Activated naive CD8-positive, alpha-beta T cell treated with anti-CD3 and anti-CD28 coated beads for 36 hours (primary cell): ENCODE data around the gene NTM. TPM values are rescaled to one million over a fixed set of nuclear protein-coding genes. Genes with fewer than 3 reads are reported as not detected.

Experiments used
- DNase-seq: peaks from one replicate; pipeline ENCODE4 v3.0.0; 2021
- H3K27ac Mint-ChIP-seq: one replicate; pipeline ENCODE4 v1.8.0; 2022; ENCODE audit warnings: mild to moderate bottlenecking, moderate library complexity, mixed read lengths
- H3K27me3 Mint-ChIP-seq: one replicate; pipeline ENCODE4 v1.8.0; 2022; ENCODE audit warnings: mild to moderate bottlenecking, mixed read lengths
- H3K36me3 Mint-ChIP-seq: one replicate; pipeline ENCODE4 v1.8.0; 2021; ENCODE audit warnings: mild to moderate bottlenecking, mixed read lengths
- H3K4me1 Mint-ChIP-seq: one replicate; pipeline ENCODE4 v1.8.0; 2021; ENCODE audit warnings: mixed read lengths
- H3K4me3 Mint-ChIP-seq: one replicate; pipeline ENCODE4 v1.8.0; 2022; ENCODE audit warnings: mild to moderate bottlenecking, moderate library complexity, mixed read lengths
- H3K9me3 Mint-ChIP-seq: one replicate; pipeline ENCODE4 v1.8.0; 2022; ENCODE audit warnings: mixed read lengths
- total RNA-seq, 2 experiments: library from RNA; stranded (reverse); gene quantifications; one replicate each; pipeline ENCODE4 v1.2.3, GENCODE V29; 2021

Gene NTM
- total RNA-seq, 2 experiments from 2014 or later = not detected

DNA sequence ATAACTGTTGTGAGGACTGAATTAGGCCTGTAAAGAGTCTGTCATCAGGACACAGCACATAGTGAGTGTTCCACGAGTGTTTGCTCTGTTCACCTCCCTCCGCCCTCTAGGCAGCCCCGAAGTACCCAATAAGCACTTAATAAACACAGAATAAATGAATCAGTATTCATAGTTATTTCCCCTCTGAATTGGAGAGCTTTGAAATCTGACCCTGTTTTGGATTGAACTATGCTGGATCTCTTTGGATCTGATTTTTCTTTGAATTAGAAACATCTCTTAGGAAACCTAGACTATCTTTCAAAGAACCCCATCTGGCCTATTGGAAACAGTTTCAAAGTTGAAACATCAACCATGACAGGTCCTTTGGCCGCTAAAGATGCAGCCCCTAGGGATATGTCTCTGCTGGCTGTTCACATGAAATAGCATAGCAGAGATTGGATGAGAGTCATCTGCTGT, 615.5 kb downstream of the NTM start:
- H3K9me3 Mint-ChIP-seq = peaks cover 4% of the 10 kb centered on the region
- H3K36me3 Mint-ChIP-seq = no peaks in the 10 kb centered on the region
- H3K27me3 Mint-ChIP-seq = no peaks in the 10 kb centered on the region
- DNase-seq = no peak
- H3K27ac Mint-ChIP-seq = no peak overlapping the region
- no peak overlapping the region for H3K4me3 Mint-ChIP-seq
- no peaks in the 10 kb centered on the region for H3K4me1 Mint-ChIP-seq

DNA sequence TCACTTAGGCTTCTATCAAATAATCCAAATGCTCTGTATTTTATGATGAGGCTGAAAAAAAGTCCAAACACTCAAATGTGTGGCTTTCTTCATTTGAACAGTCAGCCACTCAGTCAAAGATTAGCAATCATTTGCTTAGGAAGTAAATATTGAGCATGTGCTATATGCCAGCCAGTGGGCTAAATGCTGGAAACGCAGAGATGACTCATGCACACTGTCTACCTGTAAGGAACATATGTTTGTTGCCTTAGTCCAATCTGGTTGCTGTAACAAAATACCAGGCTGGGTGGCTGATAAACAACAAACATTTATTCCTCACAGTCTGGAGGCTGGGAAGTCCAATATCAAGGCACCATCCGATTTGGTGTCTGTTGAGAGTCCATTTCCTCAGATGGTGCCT, 617.3 kb downstream of the NTM start:
- Mint-ChIP-seq H3K4me3 (no peak overlapping the region), H3K9me3 (peaks cover 4% of the 10 kb centered on the region), H3K27ac (no peak overlapping the region), H3K4me1 (no peaks in the 10 kb centered on the region), H3K27me3 (no peaks in the 10 kb centered on the region), H3K36me3 (no peaks in the 10 kb centered on the region)
- DNase-seq = no peak

DNA sequence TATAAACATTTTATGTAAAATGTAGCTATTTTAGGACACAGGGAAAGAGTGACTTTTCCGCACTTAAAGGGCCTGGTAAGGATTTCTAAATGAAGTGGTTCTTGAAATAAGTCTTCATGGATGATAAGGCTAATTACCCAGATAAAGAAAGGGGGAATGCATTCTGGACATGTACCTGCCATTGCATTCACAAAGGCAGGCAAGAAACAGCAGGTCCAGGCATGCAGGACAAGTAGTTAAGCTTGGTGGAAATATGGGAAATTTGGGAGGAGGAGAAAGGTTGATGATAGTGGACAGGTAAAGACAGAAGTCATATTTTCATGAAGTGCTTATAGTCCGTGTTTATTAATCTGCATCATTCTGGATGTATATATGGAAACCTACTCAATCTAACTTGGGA, 621.2 kb downstream of the NTM start:
- H3K27me3 Mint-ChIP-seq = no peaks in the 10 kb centered on the region
- no peaks in the 10 kb centered on the region for H3K4me1 Mint-ChIP-seq
- H3K4me3 Mint-ChIP-seq = no peak overlapping the region
- H3K36me3 Mint-ChIP-seq = no peaks in the 10 kb centered on the region
- no peak for DNase-seq
- no peak overlapping the region for H3K27ac Mint-ChIP-seq
- peaks cover 3% of the 10 kb centered on the region for H3K9me3 Mint-ChIP-seq

DNA sequence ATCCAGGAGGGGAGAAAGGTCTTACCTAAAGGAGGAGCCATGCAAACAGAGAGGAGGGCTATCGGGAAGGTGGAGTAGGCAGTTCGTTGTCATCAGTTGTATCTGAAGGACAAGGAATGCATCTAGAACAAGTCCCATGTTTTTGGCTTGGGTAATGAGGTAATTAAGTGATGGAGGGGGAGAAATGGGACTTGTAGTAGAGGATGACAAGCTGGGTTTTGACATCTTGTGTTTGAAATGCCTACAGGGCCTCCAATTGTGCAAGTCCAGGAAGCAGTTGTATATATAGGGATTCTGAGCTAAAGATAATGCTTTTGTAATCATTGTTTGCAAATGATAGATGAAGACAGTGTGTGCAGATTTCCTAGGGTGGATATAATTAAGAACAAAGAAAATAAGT, 622.8 kb downstream of the NTM start:
- no peak for DNase-seq
- H3K36me3 Mint-ChIP-seq = no peaks in the 10 kb centered on the region
- no peaks in the 10 kb centered on the region for H3K27me3 Mint-ChIP-seq
- no peaks in the 10 kb centered on the region for H3K4me1 Mint-ChIP-seq
- H3K4me3 Mint-ChIP-seq = no peak overlapping the region
- H3K9me3 Mint-ChIP-seq = peaks cover 9% of the 10 kb centered on the region
- no peak overlapping the region for H3K27ac Mint-ChIP-seq

DNA sequence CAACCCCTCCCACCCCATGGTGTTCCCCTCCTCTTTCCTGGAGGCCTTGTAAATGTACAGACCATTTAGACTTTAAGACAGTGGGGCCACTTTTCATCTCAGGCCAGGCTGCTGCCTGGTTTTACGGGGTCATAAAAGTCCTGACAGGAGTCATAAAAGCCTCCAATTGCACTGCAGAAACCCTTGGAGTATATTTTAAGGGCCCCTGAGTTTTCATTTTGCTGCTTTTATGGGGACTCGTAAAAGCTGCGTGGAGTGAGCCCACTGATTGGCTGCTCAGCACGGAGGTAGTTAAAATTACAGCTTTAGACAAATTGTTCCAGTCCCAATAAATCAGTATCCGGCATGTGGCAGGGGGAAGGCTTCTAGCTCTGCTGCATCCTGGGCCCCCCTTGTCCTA, 627.6 kb downstream of the NTM start:
- Mint-ChIP-seq H3K4me1 (no peaks in the 10 kb centered on the region), H3K9me3 (peaks cover 9% of the 10 kb centered on the region), H3K36me3 (no peaks in the 10 kb centered on the region), H3K27ac (no peak overlapping the region), H3K4me3 (no peak overlapping the region), H3K27me3 (no peaks in the 10 kb centered on the region)
- no peak for DNase-seq

DNA sequence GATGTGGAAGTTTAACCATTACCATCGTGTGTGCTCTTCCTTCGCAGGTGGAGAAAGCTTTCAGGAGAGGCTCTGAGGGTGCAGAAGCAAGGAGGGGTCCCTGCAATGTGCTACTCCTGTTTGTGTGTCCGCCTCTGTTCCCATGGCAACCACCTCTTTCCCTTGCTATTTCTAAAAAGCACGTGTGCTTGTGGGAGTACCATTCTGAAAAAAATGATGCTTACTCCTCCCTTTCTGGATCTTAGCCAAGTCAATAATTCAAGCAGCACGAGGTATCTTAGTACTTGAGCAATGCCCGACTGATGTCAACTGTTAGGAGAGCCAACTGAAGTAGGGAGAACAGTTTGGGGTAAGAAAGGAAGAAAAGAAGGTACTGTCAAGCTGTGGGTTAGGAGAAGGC, 628.7 kb downstream of the NTM start:
- Mint-ChIP-seq H3K4me1 (no peaks in the 10 kb centered on the region), H3K27ac (no peak overlapping the region), H3K36me3 (no peaks in the 10 kb centered on the region), H3K4me3 (no peak overlapping the region), H3K9me3 (peaks cover 9% of the 10 kb centered on the region), H3K27me3 (no peaks in the 10 kb centered on the region)
- DNase-seq = no peak

DNA sequence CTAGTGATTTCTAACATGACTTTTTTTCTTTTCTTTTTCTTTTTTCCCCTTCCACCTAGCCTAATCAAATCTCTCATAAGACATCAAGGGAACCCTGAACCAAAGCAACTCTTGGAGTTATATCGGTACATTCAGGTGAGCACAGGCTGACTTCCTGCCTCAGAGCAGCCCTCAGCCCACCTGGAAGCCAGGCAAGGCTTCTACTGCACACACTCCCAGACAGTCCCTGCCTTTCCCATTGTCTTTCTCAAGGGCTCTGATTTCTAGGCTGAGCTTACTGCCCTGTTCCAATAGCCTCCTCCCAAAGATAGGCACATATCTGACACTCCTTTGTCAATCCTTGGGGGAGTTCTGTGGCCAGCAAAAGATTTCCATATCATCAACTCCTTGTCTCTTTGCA, 629.5 kb downstream of the NTM start:
- H3K4me3 Mint-ChIP-seq = no peak overlapping the region
- H3K27me3 Mint-ChIP-seq = no peaks in the 10 kb centered on the region
- H3K36me3 Mint-ChIP-seq = no peaks in the 10 kb centered on the region
- no peak for DNase-seq
- H3K27ac Mint-ChIP-seq = no peak overlapping the region
- H3K9me3 Mint-ChIP-seq = peaks cover 9% of the 10 kb centered on the region
- no peaks in the 10 kb centered on the region for H3K4me1 Mint-ChIP-seq

DNA sequence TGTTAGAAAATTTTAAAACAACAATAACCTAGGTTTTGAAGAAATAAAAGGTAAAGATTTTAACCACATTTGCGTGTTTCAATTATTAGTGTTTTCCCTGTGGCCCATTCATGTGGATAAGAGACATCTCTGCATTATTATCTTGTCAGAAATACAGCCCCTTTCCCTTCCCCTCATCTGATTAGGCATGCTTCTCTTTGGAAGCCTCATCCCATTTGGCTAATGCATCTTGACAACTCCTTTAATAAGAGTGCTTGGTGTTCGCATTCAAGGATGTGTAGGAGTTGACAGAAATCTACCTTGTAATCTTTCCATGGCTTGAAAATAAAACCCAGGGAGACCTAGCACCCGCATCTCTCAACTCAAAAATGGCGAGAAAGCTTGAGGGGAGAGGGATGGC, 635.5 kb downstream of the NTM start:
- H3K9me3 Mint-ChIP-seq = no peaks in the 10 kb centered on the region
- no peaks in the 10 kb centered on the region for H3K36me3 Mint-ChIP-seq
- no peak overlapping the region for H3K4me3 Mint-ChIP-seq
- no peaks in the 10 kb centered on the region for H3K4me1 Mint-ChIP-seq
- DNase-seq = no peak
- no peak overlapping the region for H3K27ac Mint-ChIP-seq
- no peaks in the 10 kb centered on the region for H3K27me3 Mint-ChIP-seq

DNA sequence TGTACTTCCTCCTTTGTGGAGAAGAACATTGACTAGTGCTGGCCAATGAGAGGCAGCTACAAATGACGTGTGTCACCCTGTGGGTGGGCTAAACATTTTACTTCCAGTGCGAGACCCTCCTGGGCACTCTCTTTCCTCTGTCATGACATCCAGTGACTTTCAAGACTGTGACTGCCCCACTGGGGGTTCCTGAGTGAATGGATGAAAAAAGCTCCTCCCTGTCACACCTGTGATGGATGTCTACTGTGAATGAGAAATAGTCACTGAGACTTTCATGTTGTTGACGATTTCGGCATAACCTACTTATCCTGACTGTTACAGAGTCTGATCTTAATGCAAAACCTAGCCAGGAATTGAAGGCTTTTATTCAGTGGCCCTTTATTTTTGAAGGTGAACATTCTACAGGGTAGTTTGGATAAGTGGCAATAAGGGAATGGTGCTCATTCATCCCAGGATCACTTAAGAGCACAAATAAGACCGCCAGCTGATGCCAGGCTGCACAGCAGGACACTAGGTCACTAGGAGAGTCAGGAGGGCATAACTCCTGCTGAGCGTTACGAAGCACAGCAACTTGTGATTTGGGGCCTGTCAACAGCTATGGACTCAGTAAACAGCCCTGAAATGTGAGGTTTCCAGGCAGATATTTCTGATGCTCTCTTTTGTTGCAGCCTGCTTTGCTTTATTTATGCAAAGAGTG, 636.6 kb downstream of the NTM start:
- Mint-ChIP-seq H3K4me1 (no peaks in the 10 kb centered on the region), H3K27ac (no peak overlapping the region), H3K9me3 (no peaks in the 10 kb centered on the region), H3K27me3 (no peaks in the 10 kb centered on the region), H3K36me3 (no peaks in the 10 kb centered on the region), H3K4me3 (no peak overlapping the region)
- DNase-seq = no peak

DNA sequence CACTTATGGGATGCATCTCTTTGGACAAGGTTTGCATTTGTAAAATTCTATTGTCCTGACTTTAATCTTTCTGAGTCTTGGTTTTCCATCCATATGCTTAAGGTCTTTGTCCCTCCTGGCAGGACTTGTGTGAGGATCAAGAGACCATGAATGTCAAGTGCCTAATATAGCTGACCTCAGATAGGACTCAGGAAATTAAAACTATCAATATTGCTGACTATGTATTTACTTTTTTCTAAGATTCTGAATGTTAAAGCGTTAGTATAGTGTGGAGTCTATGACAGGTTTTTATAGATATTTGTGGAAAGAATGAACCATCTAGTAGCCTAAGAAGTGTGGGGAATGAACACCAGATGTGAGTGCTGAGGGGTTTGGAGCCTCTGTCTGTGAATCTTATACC, 637.8 kb downstream of the NTM start:
- H3K27ac Mint-ChIP-seq = no peak overlapping the region
- no peaks in the 10 kb centered on the region for H3K36me3 Mint-ChIP-seq

DNA sequence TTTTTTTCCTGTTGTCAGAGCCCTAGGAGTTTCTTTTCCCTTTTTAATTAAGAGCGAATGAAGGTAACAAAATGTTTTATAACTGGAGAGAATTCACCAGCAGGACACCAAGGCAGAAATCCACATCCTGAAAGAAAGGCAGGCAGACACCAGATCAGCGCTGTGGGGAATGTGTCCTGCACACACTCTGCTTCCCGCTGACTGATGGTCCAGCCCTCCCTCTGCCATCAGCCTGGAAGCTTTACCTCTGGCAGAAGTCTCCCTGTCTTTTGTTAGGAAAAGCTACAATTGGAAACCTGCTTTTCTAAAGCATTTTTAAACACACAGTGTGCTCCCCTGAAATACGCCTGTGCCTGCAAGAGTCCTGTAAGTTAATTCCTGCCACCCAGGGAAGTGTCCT, 638.5 kb downstream of the NTM start:
- H3K36me3 Mint-ChIP-seq = no peaks in the 10 kb centered on the region
- H3K4me1 Mint-ChIP-seq = no peaks in the 10 kb centered on the region
- DNase-seq = no peak
- H3K4me3 Mint-ChIP-seq = no peak overlapping the region
- no peak overlapping the region for H3K27ac Mint-ChIP-seq
- peaks cover 2% of the 10 kb centered on the region for H3K9me3 Mint-ChIP-seq
- H3K27me3 Mint-ChIP-seq = no peaks in the 10 kb centered on the region

More for the DNA sequence above, 637.8 kb downstream of the NTM start:
- Mint-ChIP-seq H3K27me3 (no peaks in the 10 kb centered on the region), H3K4me3 (no peak overlapping the region), H3K9me3 (peaks cover under 1% of the 10 kb centered on the region), H3K4me1 (no peaks in the 10 kb centered on the region)
- DNase-seq = no peak

DNA sequence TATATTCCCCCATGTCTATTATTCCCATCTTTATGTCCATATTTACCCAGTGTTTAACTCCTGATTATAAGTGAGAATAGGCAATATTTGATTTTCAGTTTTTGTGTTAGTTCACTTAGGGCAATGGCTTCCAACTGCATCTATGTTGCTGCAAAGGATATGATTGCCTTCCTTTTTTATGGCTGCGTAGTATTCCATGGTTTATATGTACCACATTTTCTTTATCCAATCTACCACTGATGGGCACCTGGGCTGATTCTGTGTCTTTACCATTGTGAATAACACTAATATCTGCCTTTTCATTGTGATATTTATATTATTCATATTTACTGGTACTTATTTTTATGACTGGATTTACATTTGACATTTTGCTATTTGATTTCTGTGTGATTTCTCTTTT, 649.6 kb downstream of the NTM start:
- Mint-ChIP-seq H3K27ac (no peak overlapping the region), H3K36me3 (no peaks in the 10 kb centered on the region), H3K27me3 (no peaks in the 10 kb centered on the region), H3K4me1 (no peaks in the 10 kb centered on the region), H3K9me3 (peaks cover 2% of the 10 kb centered on the region), H3K4me3 (no peak overlapping the region)
- no peak for DNase-seq

DNA sequence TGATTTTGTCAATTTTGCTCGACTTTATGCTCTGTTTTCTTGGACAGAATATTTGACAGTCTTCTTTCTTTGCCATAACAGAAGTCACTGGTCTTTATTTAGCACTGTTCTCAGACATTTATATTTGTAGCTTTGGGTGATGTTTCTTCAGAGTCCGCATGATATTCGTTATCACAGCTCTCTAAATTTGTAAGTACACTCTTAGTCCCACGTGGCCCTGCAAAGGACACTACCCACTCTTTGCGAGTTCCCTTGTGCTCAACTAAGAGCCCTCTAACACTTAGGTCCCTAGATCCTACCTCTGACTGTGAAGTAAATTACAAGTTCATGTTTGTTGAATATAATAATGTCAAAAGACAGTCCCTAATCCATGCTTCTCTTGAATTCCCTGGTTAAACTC, 651.9 kb downstream of the NTM start:
- Mint-ChIP-seq H3K4me3 (no peak overlapping the region), H3K27ac (no peak overlapping the region), H3K9me3 (peaks cover 2% of the 10 kb centered on the region), H3K27me3 (no peaks in the 10 kb centered on the region), H3K36me3 (no peaks in the 10 kb centered on the region), H3K4me1 (no peaks in the 10 kb centered on the region)
- no peak for DNase-seq

DNA sequence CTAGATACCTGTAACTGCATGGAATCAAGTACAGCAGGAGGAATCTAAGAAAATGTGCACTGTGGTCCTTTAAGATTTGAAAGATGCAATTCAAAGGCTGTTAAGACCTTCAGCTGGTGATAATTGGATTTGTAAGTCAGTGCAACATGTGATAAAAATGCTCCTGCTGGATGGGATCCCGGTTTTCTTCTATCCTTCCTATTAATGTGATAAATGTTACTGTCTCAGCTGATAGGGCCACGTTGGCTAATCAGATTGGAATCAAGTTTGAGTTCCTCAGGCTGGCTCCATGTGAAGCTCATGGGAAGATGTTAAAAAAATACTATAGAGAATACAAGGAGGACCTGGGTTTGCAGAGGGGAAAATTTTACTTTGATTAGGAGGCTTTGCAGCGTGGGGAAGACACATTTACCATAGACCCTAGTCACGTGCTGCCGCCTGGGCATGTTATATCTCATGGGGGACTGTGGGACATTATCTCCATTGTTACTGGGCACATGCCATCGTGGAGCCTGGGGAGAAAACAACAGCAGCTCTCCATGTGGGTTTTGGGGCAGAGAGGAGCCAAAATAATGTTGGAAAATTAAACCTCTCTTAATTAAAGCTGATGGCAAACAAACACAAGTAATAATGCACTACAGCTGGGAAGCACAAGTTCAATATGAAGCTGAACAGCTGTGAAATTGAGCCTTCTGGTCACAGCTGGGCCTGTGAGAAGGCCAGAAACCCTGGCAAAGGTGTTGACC, 652.5 kb downstream of the NTM start:
- H3K4me1 Mint-ChIP-seq = no peaks in the 10 kb centered on the region
- DNase-seq = no peak
- no peaks in the 10 kb centered on the region for H3K36me3 Mint-ChIP-seq
- no peaks in the 10 kb centered on the region for H3K27me3 Mint-ChIP-seq
- no peak overlapping the region for H3K27ac Mint-ChIP-seq
- H3K9me3 Mint-ChIP-seq = peaks cover 2% of the 10 kb centered on the region
- H3K4me3 Mint-ChIP-seq = no peak overlapping the region

DNA sequence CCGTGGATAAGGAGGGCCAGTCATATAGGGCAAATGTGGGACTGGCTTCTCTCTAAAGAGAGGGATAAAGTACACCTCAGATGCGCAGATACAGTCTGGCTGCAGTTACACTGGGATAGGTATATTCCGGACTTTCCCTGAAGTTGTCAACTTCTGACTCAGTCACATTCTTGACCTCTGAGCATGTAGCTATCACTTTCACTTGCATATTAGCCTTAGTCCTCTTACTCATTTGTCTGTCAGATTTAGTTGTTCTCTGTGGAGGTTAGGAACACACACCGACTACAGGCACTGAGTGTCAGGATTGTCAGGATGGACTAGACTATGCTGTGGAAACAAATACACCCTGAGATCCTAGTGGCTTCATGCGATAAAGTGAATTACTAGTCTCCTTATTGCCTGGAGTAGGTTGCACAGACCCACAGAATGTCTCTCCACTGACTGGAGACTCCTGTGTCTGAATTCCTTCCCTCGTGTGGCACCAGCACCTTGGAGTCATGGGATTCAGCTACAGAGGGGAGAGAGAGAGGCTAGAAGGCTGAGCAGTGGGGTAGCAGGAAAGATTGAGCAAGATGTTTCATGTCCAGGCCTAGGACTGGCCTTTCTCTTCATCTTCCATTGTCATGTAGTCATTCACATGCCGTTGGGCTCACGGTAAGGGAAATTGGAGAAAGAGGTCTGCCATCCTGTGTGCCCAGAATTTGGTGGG, 654.3 kb downstream of the NTM start:
- H3K27me3 Mint-ChIP-seq = no peaks in the 10 kb centered on the region

More for the DNA sequence above, 654.3 kb downstream of the NTM start:
- no peak for DNase-seq
- Mint-ChIP-seq H3K36me3 (no peaks in the 10 kb centered on the region), H3K27ac (no peak overlapping the region), H3K4me3 (no peak overlapping the region), H3K4me1 (no peaks in the 10 kb centered on the region), H3K9me3 (peaks cover 2% of the 10 kb centered on the region)
